HL-60 (cell line): ENCODE results near the gene SMAD6.

Source experiments
- DNase-seq, 2 experiments: peaks; one replicate each; pipeline ENCODE4 v3.0.0-alpha.2; 2010 to 2020; ENCODE audit warnings: low read depth in 1 of 2, low spot score in 1 of 2
- H3K27ac ChIP-seq: fragments of 250-450 bp; sonication (Bioruptor Pico); replicated peaks from 2 replicates; pipeline ENCODE4 v1.5.1; 2020; ENCODE audit warnings: mild to moderate bottlenecking, moderate library complexity
- H3K27me3 ChIP-seq: fragments of 250-450 bp; sonication (Bioruptor Pico); 2 replicates; pipeline ENCODE4 v1.5.1; 2021; ENCODE audit warnings: mild to moderate bottlenecking, moderate library complexity; ENCODE audit not compliant: insufficient read depth, poor library complexity, severe bottlenecking
- H3K4me3 ChIP-seq: replicated peaks from 2 replicates; pipeline ENCODE4 v1.5.1; 2011; ENCODE audit warnings: mild to moderate bottlenecking, control low read depth, low read length; ENCODE audit not compliant: insufficient read depth
- CTCF ChIP-seq: IDR thresholded peaks from one replicate; pipeline ENCODE4 v1.5.1; 2011; ENCODE audit warnings: low read length, control low read depth, inconsistent platforms; ENCODE audit not compliant: insufficient read depth
- GABPA ChIP-seq: IDR thresholded peaks from 2 replicates; pipeline ENCODE4 v1.6.1; 2012; ENCODE audit warnings: low read depth
- POLR2AphosphoS5 ChIP-seq: IDR thresholded peaks from 2 replicates; pipeline ENCODE4 v1.6.1; 2012; ENCODE audit warnings: low read depth
- REST ChIP-seq: IDR thresholded peaks from 2 replicates; pipeline ENCODE4 v1.6.1; 2012; ENCODE audit warnings: low read depth; ENCODE audit not compliant: insufficient replicate concordance
- SPI1 ChIP-seq: IDR thresholded peaks from 2 replicates; pipeline ENCODE4 v1.6.1; 2012; ENCODE audit warnings: low read depth, mild to moderate bottlenecking, borderline replicate concordance

The SMAD6 gene

GRCh38 chr15:66784174-66784573 lies 82.1 kb downstream of the SMAD6 start:
- H3K4me3 ChIP-seq: no peak overlapping the region
- TF ChIP-seq SPI1 (no peak), POLR2AphosphoS5 (no peak), CTCF (no peak), GABPA (no peak), REST (no peak)
- no peak for DNase-seq
- H3K27me3 ChIP-seq: no peaks in the 10 kb centered on the region
- no peak overlapping the region for H3K27ac ChIP-seq

GRCh38 chr15:66785637-66786036 lies 83.6 kb downstream of the SMAD6 start:
- Histone ChIP-seq H3K27ac (no peak overlapping the region), H3K4me3 (no peak overlapping the region), H3K27me3 (no peaks in the 10 kb centered on the region)
- DNase-seq: no peak
- TF ChIP-seq GABPA (no peak), REST (no peak), POLR2AphosphoS5 (no peak), CTCF (no peak), SPI1 (no peak)

GRCh38 chr15:66786222-66786621 lies 84.2 kb downstream of the SMAD6 start:
- Histone ChIP-seq H3K4me3 (no peak overlapping the region), H3K27me3 (no peaks in the 10 kb centered on the region), H3K27ac (no peak overlapping the region)
- TF ChIP-seq SPI1: no peak
- TF ChIP-seq GABPA: no peak
- TF ChIP-seq REST: no peak
- no peak for DNase-seq
